ENCODE measurements around the gene PPAN. TPM values are rescaled to one million over a fixed set of nuclear protein-coding genes. Genes with fewer than 3 reads are reported as not detected.

The PPAN gene
- total RNA-seq, 1 experiment from 2014 or later = 63.3 TPM

DNA sequence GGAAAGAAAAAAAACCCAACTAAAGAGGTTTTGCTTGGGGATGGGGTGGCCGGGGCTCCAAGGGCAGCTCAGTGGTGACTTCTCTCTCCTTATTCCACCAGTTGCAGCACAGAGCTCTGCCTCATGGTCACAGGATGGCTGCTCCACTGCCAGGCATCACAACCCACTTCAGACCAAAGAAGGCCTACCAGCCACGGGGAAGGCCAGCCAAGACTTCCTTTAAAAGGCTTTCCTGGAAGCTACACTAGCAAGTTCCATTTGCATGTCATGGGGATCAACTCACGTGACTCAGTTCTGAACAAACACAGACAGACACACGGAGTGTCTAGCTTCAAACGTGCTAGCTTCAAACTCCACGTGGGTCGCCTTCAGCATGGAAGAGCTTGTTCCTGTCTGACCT, 26.7 kb downstream of the PPAN start:
- ChIA-PET POLR2A (interaction anchor here (0.7 kb wide), 1 partner anchor 22 kb away, joined by 4 read pairs; no protein-coding TSS in a partner anchor), CTCF (no interaction called here)
- in situ Hi-C loops (cut with HindIII; ENCODE audit: low pct_unique_long_range_greater_than_20kb, low sequenced_read_pairs) (no loop called here), intact Hi-C loops (cut with micrococcal nuclease; ENCODE audit: unreplicated experiment) (no loop called here)
- Histone ChIP-seq H3K9me3 (ENCODE audit: control insufficient read depth, insufficient read depth, low read depth, low read length) (no peaks in the 10 kb centered on the region), H3K27me3 (ENCODE audit: control insufficient read depth, insufficient read depth, low read length) (no peaks in the 10 kb centered on the region), H3K4me1 (ENCODE audit: control insufficient read depth, insufficient read depth, low read length) (no peaks in the 10 kb centered on the region), H3K27ac (ENCODE audit: low read length) (no peak overlapping the region), H3K36me3 (ENCODE audit: control insufficient read depth, insufficient read depth, low read length) (peaks cover 8% of the 10 kb centered on the region; the same call in 1 of the 2 replicates), H3K4me3 (ENCODE audit: low read depth in 2 of 2, low read length in 2 of 2) (no peak overlapping the region)
- TF ChIP-seq, protein P1, sequence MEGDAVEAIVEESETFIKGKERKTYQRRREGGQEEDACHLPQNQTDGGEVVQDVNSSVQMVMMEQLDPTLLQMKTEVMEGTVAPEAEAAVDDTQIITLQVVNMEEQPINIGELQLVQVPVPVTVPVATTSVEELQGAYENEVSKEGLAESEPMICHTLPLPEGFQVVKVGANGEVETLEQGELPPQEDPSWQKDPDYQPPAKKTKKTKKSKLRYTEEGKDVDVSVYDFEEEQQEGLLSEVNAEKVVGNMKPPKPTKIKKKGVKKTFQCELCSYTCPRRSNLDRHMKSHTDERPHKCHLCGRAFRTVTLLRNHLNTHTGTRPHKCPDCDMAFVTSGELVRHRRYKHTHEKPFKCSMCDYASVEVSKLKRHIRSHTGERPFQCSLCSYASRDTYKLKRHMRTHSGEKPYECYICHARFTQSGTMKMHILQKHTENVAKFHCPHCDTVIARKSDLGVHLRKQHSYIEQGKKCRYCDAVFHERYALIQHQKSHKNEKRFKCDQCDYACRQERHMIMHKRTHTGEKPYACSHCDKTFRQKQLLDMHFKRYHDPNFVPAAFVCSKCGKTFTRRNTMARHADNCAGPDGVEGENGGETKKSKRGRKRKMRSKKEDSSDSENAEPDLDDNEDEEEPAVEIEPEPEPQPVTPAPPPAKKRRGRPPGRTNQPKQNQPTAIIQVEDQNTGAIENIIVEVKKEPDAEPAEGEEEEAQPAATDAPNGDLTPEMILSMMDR (IDR thresholded peaks at IDR 0.05) = no peak
- TF ChIP-seq, protein P2, sequence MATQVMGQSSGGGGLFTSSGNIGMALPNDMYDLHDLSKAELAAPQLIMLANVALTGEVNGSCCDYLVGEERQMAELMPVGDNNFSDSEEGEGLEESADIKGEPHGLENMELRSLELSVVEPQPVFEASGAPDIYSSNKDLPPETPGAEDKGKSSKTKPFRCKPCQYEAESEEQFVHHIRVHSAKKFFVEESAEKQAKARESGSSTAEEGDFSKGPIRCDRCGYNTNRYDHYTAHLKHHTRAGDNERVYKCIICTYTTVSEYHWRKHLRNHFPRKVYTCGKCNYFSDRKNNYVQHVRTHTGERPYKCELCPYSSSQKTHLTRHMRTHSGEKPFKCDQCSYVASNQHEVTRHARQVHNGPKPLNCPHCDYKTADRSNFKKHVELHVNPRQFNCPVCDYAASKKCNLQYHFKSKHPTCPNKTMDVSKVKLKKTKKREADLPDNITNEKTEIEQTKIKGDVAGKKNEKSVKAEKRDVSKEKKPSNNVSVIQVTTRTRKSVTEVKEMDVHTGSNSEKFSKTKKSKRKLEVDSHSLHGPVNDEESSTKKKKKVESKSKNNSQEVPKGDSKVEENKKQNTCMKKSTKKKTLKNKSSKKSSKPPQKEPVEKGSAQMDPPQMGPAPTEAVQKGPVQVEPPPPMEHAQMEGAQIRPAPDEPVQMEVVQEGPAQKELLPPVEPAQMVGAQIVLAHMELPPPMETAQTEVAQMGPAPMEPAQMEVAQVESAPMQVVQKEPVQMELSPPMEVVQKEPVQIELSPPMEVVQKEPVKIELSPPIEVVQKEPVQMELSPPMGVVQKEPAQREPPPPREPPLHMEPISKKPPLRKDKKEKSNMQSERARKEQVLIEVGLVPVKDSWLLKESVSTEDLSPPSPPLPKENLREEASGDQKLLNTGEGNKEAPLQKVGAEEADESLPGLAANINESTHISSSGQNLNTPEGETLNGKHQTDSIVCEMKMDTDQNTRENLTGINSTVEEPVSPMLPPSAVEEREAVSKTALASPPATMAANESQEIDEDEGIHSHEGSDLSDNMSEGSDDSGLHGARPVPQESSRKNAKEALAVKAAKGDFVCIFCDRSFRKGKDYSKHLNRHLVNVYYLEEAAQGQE (IDR thresholded peaks at IDR 0.05; ENCODE audit: insufficient read depth in 1 of 2, low read depth in 2 of 2, low read length in 1 of 2) = no peak
- no peak for TF ChIP-seq SIN3A (IDR thresholded peaks at IDR 0.05; ENCODE audit: borderline replicate concordance, insufficient read depth, low read depth, low read length)
- no peak for TF ChIP-seq TCF7L2 (IDR thresholded peaks at IDR 0.05; ENCODE audit: low read depth, low read length)
- no peak for TF ChIP-seq POLR2AphosphoS5 (IDR thresholded peaks at IDR 0.05; ENCODE audit: low read depth, low read length)
- no peak for ATAC-seq
- no TSS peak for BruUV-seq (replicated peaks)
- DNase-seq (ENCODE audit: low read depth, low spot score) = no peak

DNA sequence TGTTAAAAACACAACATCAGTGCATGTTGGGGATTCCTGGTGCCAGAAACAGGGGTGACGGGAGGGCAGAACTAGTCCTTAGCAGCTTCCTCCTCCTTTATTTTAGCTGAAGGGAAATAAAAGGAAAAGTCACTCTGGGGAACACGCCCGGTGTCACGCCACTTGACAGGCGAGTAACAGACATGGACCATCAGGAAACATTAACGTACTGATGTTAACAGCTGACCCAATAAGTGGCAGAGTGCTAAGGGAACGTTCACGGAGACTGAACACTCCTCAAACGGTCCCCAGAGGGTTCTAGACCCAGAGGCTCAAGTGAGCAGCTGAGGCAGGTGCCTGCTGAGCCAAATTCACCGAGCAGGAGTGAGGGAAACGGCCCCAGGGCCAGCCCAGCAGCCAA, 27.4 kb downstream of the PPAN start:
- TF ChIP-seq, protein P2 (IDR thresholded peaks at IDR 0.05; ENCODE audit: insufficient read depth in 1 of 2, low read depth in 2 of 2, low read length in 1 of 2) = no peak
- TF ChIP-seq, protein P1 (IDR thresholded peaks at IDR 0.05) = no peak
- TF ChIP-seq SIN3A (IDR thresholded peaks at IDR 0.05; ENCODE audit: borderline replicate concordance, insufficient read depth, low read depth, low read length) (no peak), TCF7L2 (IDR thresholded peaks at IDR 0.05; ENCODE audit: low read depth, low read length) (no peak), POLR2AphosphoS5 (IDR thresholded peaks at IDR 0.05; ENCODE audit: low read depth, low read length) (no peak)
- no peaks in the 10 kb centered on the region for H3K4me1 ChIP-seq (ENCODE audit: control insufficient read depth, insufficient read depth, low read length)
- no peaks in the 10 kb centered on the region for H3K9me3 ChIP-seq (ENCODE audit: control insufficient read depth, insufficient read depth, low read depth, low read length)
- intact Hi-C loops (cut with micrococcal nuclease; ENCODE audit: unreplicated experiment) = no loop called here
- no peak overlapping the region for H3K4me3 ChIP-seq (ENCODE audit: low read depth in 2 of 2, low read length in 2 of 2)
- DNase-seq (ENCODE audit: low read depth, low spot score) (no peak), ATAC-seq (no peak)
- POLR2A ChIA-PET = no interaction called here
- peaks cover 8% of the 10 kb centered on the region; the same call in 1 of the 2 replicates for H3K36me3 ChIP-seq (ENCODE audit: control insufficient read depth, insufficient read depth, low read length)
- no peak overlapping the region for H3K27ac ChIP-seq (ENCODE audit: low read length)
- CTCF ChIA-PET = no interaction called here
- no peaks in the 10 kb centered on the region for H3K27me3 ChIP-seq (ENCODE audit: control insufficient read depth, insufficient read depth, low read length)
- in situ Hi-C loops (cut with HindIII; ENCODE audit: low pct_unique_long_range_greater_than_20kb, low sequenced_read_pairs) = no loop called here
- BruUV-seq (replicated peaks) = no TSS peak
